ENCODE data around the gene L3HYPDH. TPM values are rescaled to one million over a fixed set of nuclear protein-coding genes. Genes with fewer than 3 reads are reported as not detected.
A peak's percentile ranks its signal among the peaks of the same experiment; 100 is the strongest.

Gene L3HYPDH
- polyA plus RNA-seq, 1 donor from 2014 or later, result 14.9 TPM

GRCh38 chr14:59509101-59509500, 24.9 kb upstream of the L3HYPDH start:
- Histone ChIP-seq H3K36me3 (ENCODE audit: insufficient read depth, low read length) (no peaks in the 10 kb centered on the region), H3K27ac (ENCODE audit: low read length) (no peak overlapping the region), H3K9ac (ENCODE audit: low read length) (no peak overlapping the region), H2AFZ (ENCODE audit: low read depth, low read length) (no peak overlapping the region), H3K79me2 (replicated peaks; ENCODE audit: insufficient read depth, low read length) (no peaks in the 10 kb centered on the region), H3K4me2 (ENCODE audit: low read length) (no peak overlapping the region), H4K20me1 (ENCODE audit: insufficient read depth) (no peaks in the 10 kb centered on the region), H3K9me2 (ENCODE audit: insufficient read depth, low read length) (no peaks in the 10 kb centered on the region), H3F3A (ENCODE audit: insufficient read depth, low read length, poor library complexity, severe bottlenecking) (no peaks in the 10 kb centered on the region), H3K9me3 (ENCODE audit: low read length) (no peaks in the 10 kb centered on the region), H3K4me3 (ENCODE audit: low read length) (no peak overlapping the region), H3K27me3 (ENCODE audit: insufficient read depth, low read depth, low read length) (no peaks in the 10 kb centered on the region)
- TF ChIP-seq TAF1 (IDR thresholded peaks at IDR 0.05; ENCODE audit: low read depth), result no peak
- TF ChIP-seq CTCF (IDR thresholded peaks at IDR 0.05; ENCODE audit: poor library complexity, severe bottlenecking), result no peak
- TF ChIP-seq EZH2 (IDR thresholded peaks at IDR 0.05; ENCODE audit: borderline replicate concordance, insufficient read depth, low read length, poor library complexity, severe bottlenecking), result no peak
- no peak for TF ChIP-seq MXI1 (conservative IDR thresholded peaks at IDR 0.05; ENCODE audit: poor library complexity, severe bottlenecking)
- no peak for TF ChIP-seq REST (IDR thresholded peaks at IDR 0.05; ENCODE audit: borderline replicate concordance)
- no peak for TF ChIP-seq SMC3 (conservative IDR thresholded peaks at IDR 0.05; ENCODE audit: poor library complexity)
- no peak for TF ChIP-seq EP300 (conservative IDR thresholded peaks at IDR 0.05; ENCODE audit: poor library complexity, severe bottlenecking)
- no peak for TF ChIP-seq POLR2AphosphoS5 (IDR thresholded peaks at IDR 0.05)
- TF ChIP-seq RAD21 (conservative IDR thresholded peaks at IDR 0.05), result no peak

- H3K79me2 ChIP-seq (replicated peaks; ENCODE audit: insufficient read depth, low read length), result no peaks in the 10 kb centered on the region
- H2AFZ ChIP-seq (ENCODE audit: low read depth, low read length), result no peak overlapping the region
- no peak overlapping the region for H3K4me3 ChIP-seq (ENCODE audit: low read length)
- no peak overlapping the region for H3K9ac ChIP-seq (ENCODE audit: low read length)
- no peaks in the 10 kb centered on the region for H3K9me3 ChIP-seq (ENCODE audit: low read length)
- H3K36me3 ChIP-seq (ENCODE audit: insufficient read depth, low read length), result no peaks in the 10 kb centered on the region
- no peak overlapping the region for H3K4me2 ChIP-seq (ENCODE audit: low read length)
- H3K27me3 ChIP-seq (ENCODE audit: insufficient read depth, low read depth, low read length), result no peaks in the 10 kb centered on the region
- H3K9me2 ChIP-seq (ENCODE audit: insufficient read depth, low read length), result no peaks in the 10 kb centered on the region
- H4K20me1 ChIP-seq (ENCODE audit: insufficient read depth), result no peaks in the 10 kb centered on the region
- no peak overlapping the region for H3K27ac ChIP-seq (ENCODE audit: low read length)
- H3F3A ChIP-seq (ENCODE audit: insufficient read depth, low read length, poor library complexity, severe bottlenecking), result no peaks in the 10 kb centered on the region
- peak; percentile 20 for TF ChIP-seq SMC3 (conservative IDR thresholded peaks at IDR 0.05; ENCODE audit: poor library complexity)
- no peak for TF ChIP-seq MXI1 (conservative IDR thresholded peaks at IDR 0.05; ENCODE audit: poor library complexity, severe bottlenecking)
Measured at GRCh38 chr14:59507752-59508103, 23.5 kb upstream of the L3HYPDH start.
